ENCODE data around the gene DTD1.

DNA sequence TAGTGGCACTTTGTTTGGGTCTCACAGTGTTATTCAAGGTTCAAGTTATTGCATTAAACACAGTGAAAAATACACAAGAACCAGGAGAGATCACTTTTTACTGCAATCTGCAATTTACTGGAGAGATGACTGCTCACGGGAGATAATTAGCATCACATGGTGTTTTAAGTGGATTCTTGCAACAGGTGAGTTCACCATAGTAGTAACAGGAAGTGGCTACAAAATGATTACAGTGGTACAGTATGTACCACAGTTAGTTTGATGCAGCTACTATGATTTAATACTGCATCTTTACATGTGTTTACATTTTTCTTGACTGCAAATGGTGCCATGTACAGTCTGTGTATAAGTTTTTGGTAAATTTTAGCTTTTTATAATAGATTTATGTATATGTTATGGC is 129.2 kb downstream of the DTD1 start:
- TF ChIP-seq, protein P1, sequence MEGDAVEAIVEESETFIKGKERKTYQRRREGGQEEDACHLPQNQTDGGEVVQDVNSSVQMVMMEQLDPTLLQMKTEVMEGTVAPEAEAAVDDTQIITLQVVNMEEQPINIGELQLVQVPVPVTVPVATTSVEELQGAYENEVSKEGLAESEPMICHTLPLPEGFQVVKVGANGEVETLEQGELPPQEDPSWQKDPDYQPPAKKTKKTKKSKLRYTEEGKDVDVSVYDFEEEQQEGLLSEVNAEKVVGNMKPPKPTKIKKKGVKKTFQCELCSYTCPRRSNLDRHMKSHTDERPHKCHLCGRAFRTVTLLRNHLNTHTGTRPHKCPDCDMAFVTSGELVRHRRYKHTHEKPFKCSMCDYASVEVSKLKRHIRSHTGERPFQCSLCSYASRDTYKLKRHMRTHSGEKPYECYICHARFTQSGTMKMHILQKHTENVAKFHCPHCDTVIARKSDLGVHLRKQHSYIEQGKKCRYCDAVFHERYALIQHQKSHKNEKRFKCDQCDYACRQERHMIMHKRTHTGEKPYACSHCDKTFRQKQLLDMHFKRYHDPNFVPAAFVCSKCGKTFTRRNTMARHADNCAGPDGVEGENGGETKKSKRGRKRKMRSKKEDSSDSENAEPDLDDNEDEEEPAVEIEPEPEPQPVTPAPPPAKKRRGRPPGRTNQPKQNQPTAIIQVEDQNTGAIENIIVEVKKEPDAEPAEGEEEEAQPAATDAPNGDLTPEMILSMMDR (IDR thresholded peaks at IDR 0.05), result no peak
- no peak for TF ChIP-seq EP300 (IDR thresholded peaks at IDR 0.05)
